RWPE1 (cell line): ENCODE measurements around the gene ARV1.

ENCODE experiments used
- CTCF ChIA-PET: fragments of 350-600 bp; sonication (Branson Sonifier 250); formaldehyde crosslinking; extraction: SDS; loops from one replicate; lab custom pipeline; 2021; lab: Yijun Ruan, JAX
- POLR2A ChIA-PET: fragments of 400-600 bp; formaldehyde crosslinking; extraction: SDS; loops from one replicate; lab custom pipeline; 2020; ENCODE audit warnings: antibody characterized with exemption; ENCODE audit not compliant: low non-redundant PET; lab: Yijun Ruan, JAX
- DNase-seq: peaks from one replicate; pipeline ENCODE4 v3.0.0; 2012; ENCODE audit warnings: low spot score
- H3K27ac ChIP-seq: fragments of 450-650 bp; 2 replicates; pipeline ENCODE4 v1.5.1; 2017
- CTCF ChIP-seq: fragments of 450-650 bp; conservative IDR thresholded peaks from 2 replicates; pipeline ENCODE4 v1.5.1; 2017; ENCODE audit warnings: low read depth, mild to moderate bottlenecking

Gene ARV1

GRCh38 chr1:230957580-230957989 is 21.3 kb upstream of the ARV1 start:
- ChIA-PET POLR2A (no interaction called here), CTCF (interaction anchor here (0.6 kb wide), 2 partner anchors 32 to 48 kb away, joined by 3 read pairs; no protein-coding TSS in a partner anchor)
- H3K27ac ChIP-seq: no peak overlapping the region
- TF ChIP-seq CTCF: no peak
- no peak for DNase-seq

- no peak for TF ChIP-seq CTCF
- no peak overlapping the region for H3K27ac ChIP-seq
- DNase-seq: no peak
- ChIA-PET POLR2A (no interaction called here), CTCF (no interaction called here)
Measured at GRCh38 chr1:230958370-230958769, 20.5 kb upstream of the ARV1 start.

- TF ChIP-seq CTCF: no peak
- no peak for DNase-seq
- ChIA-PET CTCF (no interaction called here), POLR2A (no interaction called here)
- H3K27ac ChIP-seq: no peak overlapping the region
Measured at GRCh38 chr1:230964896-230965295, 14.0 kb upstream of the ARV1 start.

GRCh38 chr1:230965535-230965934 is 13.4 kb upstream of the ARV1 start:
- no peak for TF ChIP-seq CTCF
- ChIA-PET POLR2A (no interaction called here), CTCF (no interaction called here)
- H3K27ac ChIP-seq: no peak overlapping the region
- DNase-seq: no peak

- H3K27ac ChIP-seq: no peak overlapping the region
- ChIA-PET CTCF (no interaction called here), POLR2A (no interaction called here)
- no peak for TF ChIP-seq CTCF
- DNase-seq: no peak
Measured at GRCh38 chr1:230966358-230966873, 12.5 kb upstream of the ARV1 start.

GRCh38 chr1:230970432-230970831 is 8.5 kb upstream of the ARV1 start:
- CTCF ChIA-PET: interaction anchor here (0.7 kb wide), 1 partner anchor 17 kb away, joined by 3 read pairs; no protein-coding TSS in a partner anchor
- no peak for TF ChIP-seq CTCF
- POLR2A ChIA-PET: interaction anchor here (0.6 kb wide), 1 partner anchor 461 kb away, joined by 3 read pairs; no protein-coding TSS in a partner anchor
- no peak for DNase-seq
- no peak overlapping the region for H3K27ac ChIP-seq

- no peak for TF ChIP-seq CTCF
- CTCF ChIA-PET: no interaction called here
- DNase-seq: no peak
- POLR2A ChIA-PET: no interaction called here
- no peak overlapping the region for H3K27ac ChIP-seq
Measured at GRCh38 chr1:230971771-230972170, 7.1 kb upstream of the ARV1 start.
